LNCAP (cell line): ENCODE results near the gene CBARP.

Source experiments
- TF ChIP-seq, protein P1 (sequence below): fragments of 450-650 bp; IDR thresholded peaks from 2 replicates; pipeline ENCODE4 v1.5.1; 2017; ENCODE audit warnings: mild to moderate bottlenecking

The CBARP gene

GRCh38 chr19:1251330-1252220 is 13.8 kb upstream of the CBARP start:
- TF ChIP-seq, protein P1, sequence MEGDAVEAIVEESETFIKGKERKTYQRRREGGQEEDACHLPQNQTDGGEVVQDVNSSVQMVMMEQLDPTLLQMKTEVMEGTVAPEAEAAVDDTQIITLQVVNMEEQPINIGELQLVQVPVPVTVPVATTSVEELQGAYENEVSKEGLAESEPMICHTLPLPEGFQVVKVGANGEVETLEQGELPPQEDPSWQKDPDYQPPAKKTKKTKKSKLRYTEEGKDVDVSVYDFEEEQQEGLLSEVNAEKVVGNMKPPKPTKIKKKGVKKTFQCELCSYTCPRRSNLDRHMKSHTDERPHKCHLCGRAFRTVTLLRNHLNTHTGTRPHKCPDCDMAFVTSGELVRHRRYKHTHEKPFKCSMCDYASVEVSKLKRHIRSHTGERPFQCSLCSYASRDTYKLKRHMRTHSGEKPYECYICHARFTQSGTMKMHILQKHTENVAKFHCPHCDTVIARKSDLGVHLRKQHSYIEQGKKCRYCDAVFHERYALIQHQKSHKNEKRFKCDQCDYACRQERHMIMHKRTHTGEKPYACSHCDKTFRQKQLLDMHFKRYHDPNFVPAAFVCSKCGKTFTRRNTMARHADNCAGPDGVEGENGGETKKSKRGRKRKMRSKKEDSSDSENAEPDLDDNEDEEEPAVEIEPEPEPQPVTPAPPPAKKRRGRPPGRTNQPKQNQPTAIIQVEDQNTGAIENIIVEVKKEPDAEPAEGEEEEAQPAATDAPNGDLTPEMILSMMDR = no peak

GRCh38 chr19:1250437-1251260 is 12.8 kb upstream of the CBARP start:
- TF ChIP-seq, protein P1 = peak; percentile 7; the same call in 1 of the 2 replicates

GRCh38 chr19:1249990-1250436 is 12.2 kb upstream of the CBARP start:
- TF ChIP-seq, protein P1 = no peak

DNA sequence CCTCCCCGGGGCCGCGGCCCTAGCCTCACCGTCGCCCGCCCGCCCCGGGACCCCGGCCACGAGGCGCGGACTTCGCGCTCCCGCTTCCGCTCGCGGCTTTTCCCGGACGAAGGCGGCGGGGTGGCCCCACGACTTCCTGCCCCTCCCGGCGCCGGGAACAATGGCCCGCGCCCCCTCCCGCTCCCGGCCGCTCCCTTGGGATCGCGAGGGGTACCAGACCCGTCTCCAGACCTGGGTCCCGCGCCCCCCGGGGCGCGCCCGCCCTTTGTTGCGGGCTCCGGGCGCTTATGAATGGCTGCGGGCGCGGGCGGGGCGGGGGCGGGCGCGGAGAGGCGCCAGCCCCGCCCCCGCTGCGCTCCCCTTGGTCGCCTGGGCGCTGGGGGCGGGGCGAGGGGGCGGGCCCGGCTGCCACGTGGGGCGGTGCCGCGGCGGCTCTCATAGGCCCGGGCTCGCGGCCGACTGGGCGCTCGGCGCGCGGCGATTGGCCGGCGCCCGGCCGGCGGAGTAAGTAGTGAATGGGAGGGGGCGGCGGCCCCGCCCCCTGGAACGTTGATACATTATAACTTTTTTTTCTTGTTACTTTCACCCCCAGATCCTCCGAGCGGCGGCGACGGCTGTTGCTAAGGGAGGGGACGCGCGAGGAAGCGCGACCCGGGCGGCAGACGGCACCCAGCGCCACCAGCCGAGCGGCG is 11.6 kb upstream of the CBARP start:
- TF ChIP-seq, protein P1 = no peak

DNA sequence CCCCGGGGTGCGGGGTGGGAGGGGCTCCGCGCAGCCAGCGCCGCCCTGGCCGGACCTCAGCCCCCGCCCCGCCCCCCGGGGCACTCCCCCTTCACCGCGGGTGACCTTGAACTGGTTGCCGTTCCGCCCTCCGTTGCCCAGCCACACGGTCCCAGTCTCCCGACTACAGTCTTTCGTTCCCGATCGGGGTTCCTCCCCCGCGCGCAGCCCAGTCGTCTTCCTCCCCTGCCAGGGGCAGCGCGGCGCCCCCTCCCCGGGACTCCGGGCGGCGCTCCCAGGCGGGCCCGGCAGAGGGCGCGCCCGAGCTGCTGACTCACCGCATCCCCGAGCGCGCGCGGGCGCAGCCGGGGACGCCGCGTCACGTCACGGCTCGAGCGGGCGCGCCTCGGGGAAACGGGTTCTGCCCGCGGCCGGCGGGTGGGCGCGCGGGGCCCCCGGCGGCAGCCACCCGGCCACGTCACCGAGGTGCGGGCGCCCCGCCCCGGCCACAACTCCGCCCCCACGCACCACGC is 11.0 kb upstream of the CBARP start:
- TF ChIP-seq, protein P1 = peak; percentile 96

DNA sequence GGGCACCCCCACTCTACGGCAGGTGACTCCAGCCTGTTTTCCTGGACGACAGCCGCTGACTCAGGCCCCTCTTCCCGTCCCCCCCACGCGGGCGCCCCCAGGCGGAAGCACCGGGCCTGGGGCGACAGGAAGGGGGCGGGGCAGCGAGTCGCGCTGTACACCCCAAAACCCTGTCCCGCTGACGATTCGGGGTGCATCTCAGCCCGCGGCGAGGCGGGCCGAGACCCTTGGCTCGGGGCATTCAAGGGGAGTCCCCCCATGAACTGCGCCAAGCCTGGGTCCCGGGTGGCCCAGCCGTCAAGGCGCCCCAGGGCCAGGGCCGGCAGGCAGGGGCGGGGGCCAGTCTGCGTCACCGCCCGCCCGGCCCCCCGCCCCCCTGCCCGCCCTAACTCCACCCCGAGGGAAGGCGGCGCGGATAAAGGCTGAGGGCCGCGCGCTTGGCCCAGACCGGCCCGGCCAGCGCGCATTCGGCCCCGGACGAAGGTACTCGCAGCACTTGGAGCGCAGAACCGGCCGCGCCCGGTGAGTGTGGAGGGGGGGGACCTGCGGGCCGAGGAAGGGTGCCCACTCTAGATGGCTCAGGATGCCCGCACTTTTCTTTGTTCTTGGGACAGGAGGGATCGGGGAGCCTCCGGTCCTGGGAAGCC is 10.5 kb upstream of the CBARP start, which contains the start of gene MIDN:
Gene MIDN, plus strand, starts transcription at position 445 of the 647 bp plus-strand sequence. CDS start 1,714 bp downstream, outside the sequence.
- TF ChIP-seq, protein P1 = peak; percentile 29; the same call in 1 of the 2 replicates
